Heart right ventricle (tissue), 16 donors: ENCODE measurements around the gene CDH13. TPM values are rescaled to one million over a fixed set of nuclear protein-coding genes. Genes with fewer than 3 reads are reported as not detected.
A peak's percentile ranks its signal among the peaks of the same experiment; 100 is the strongest.

Experiments
- ATAC-seq, 8 donors: fragments of 200-7000 bp; cut with Tn5 transposase; one replicate each; pipeline ENCODE4 v1.9.1; 2020; ENCODE audit warnings: mild to moderate bottlenecking in 8 of 8, moderate library complexity in 8 of 8, moderate number of reproducible peaks in 1 of 8
- DNase-seq, 2 donors: peaks; one replicate each; pipeline ENCODE4 v3.0.0-alpha.2; 2020
- H3K27ac ChIP-seq, 10 donors: fragments of 200-600 bp; sonication (generic) in 2 of 10; one replicate each; pipeline versions ENCODE4 v1.5.0 to v1.8.0; 2020 to 2022; ENCODE audit warnings: mild to moderate bottlenecking in 3 of 10
- H3K27me3 ChIP-seq, 7 donors: fragments of 200-600 bp; one replicate each; pipeline ENCODE4 v1.8.0; 2021 to 2022; ENCODE audit warnings: mild to moderate bottlenecking in 2 of 7
- H3K36me3 ChIP-seq, 9 donors: fragments of 200-600 bp; sonication (generic) in 1 of 9; one replicate each; pipeline versions ENCODE4 v1.5.0 to v1.8.0; 2020 to 2022; ENCODE audit warnings: mild to moderate bottlenecking in 2 of 9
- H3K4me1 ChIP-seq, 9 donors: fragments of 200-600 bp; sonication (generic) in 1 of 9; one replicate each; pipeline versions ENCODE4 v1.5.0 to v1.8.0; 2020 to 2022; ENCODE audit warnings: mild to moderate bottlenecking in 4 of 9
- H3K4me3 ChIP-seq, 10 donors: fragments of 200-600 bp; sonication (generic) in 2 of 10; one replicate each; pipeline versions ENCODE4 v1.5.0 to v1.8.0; 2020 to 2022; ENCODE audit warnings: mild to moderate bottlenecking in 7 of 10, moderate library complexity in 2 of 10
- H3K9me3 ChIP-seq, 11 donors: fragments of 200-600 bp in 10 of 11; sonication (generic) in 2 of 11; one replicate each; pipeline versions ENCODE4 v1.5.0 to v1.8.0; 2013 to 2022; ENCODE audit warnings: mild to moderate bottlenecking in 2 of 11, control low read depth in 1 of 11, moderate library complexity in 1 of 11
- WGBS, 2 donors: extraction: QIAGEN DNeasy Blood & Tissue Kit; methylation state at CpG; one replicate each; pipeline ENCODE4 v1.1.7; 2013; ENCODE audit warnings: inconsistent platforms in 1 of 2; 5-methylcytosine and 5-hydroxymethylcytosine counted together
- intact Hi-C, 10 donors: fragments of 100-400 bp; cut with DNase I; formaldehyde crosslinking; loops; one replicate each; pipeline versions ENCODE4 v1.11.1 to v1.14.2; 2022
- polyA plus RNA-seq, 2 donors: library from polyadenylated mRNA; stranded (reverse); fragments of 200-250 nt; gene quantifications; one replicate each; pipeline ENCODE4 v1.2.3, GENCODE V29; 2013
- total RNA-seq, 10 donors: library from RNA; stranded (reverse); fragmentation: NEBNext Ultra II Directional in 3 of 10; extraction: Animal tissue kit (Norgen Biotek cat#: 25700) in 3 of 10; gene quantifications; one replicate each; pipeline versions ENCODE4 v1.2.1 to v1.2.4, GENCODE V29; 2021 to 2023
- TF ChIP-seq, protein P1 (sequence below), 9 donors: fragments of 200-600 bp; sonication (generic) in 2 of 9; IDR thresholded peaks; one replicate each; pipeline versions ENCODE4 v1.5.0 to v1.8.0; 2021 to 2022; ENCODE audit warnings: antibody characterized with exemption in 9 of 9, mild to moderate bottlenecking in 5 of 9, moderate library complexity in 1 of 9
- donor health status: Arrhythmogenic right ventricular cardiomyopathy.
- donor health status: ischemic (EF 13 %, LVEDD 7.1; RV severe dilation, severe dysfunction).
- donor health status: healthy with polysubstance abuse.
- donor health status: DM: no; HTN: yes; CAD: no.
- donor health status: DM: no; HTN: no; CAD: no.
- donor health status: ischemic (EF 25% LVEDD 6.9; RV normal size, moderate dysfunction).
- donor health status: ischemic (EF 25% LVEDD 5.7; RV mildly dilated, moderate dysfunction).
- donor health status: healthy.
- donor health status: DM: yes; HTN: yes; CAD: no.
- donor health status: Ischemic cardiomyopathy.
- donor health status: ischemic (EF 35%, LVEDD 5.7; RV mildly dilated, moderate dysfunction).
- donor health status: nonischemic (EF 11% LVEDD 7.7; RV severe dilation, severe dysfunction).
- donor health status: DM: yes; HTN: yes; CAD: no.
- donor health status: PGD.
- donor health status: ischemic (EF 29% LVEDD 5.4; RV normal size, mild dysfunction).
- donor health status: nonischemic (EF 23%, LVEDD 6.1; RV moderate dilation, normal function).

The CDH13 gene
- total and polyA plus RNA-seq, 12 donors = 15.5 to 221 (median 168) TPM

- H3K27ac ChIP-seq = no peak overlapping the region
- peaks cover 0 to 9% (median 0%) of the 10 kb centered on the region in 9 donors for H3K4me1 ChIP-seq
Measured at GRCh38 chr16:83743241-83743640, 1116.5 kb downstream of the CDH13 start.

GRCh38 chr16:83743720-83744119, 1117.0 kb downstream of the CDH13 start:
- no peak for ATAC-seq
- WGBS, 2 donors = 92 to 93% methylated on average over 6 of the region's 6 CpGs
- DNase-seq = no peak
- TF ChIP-seq, protein P1, sequence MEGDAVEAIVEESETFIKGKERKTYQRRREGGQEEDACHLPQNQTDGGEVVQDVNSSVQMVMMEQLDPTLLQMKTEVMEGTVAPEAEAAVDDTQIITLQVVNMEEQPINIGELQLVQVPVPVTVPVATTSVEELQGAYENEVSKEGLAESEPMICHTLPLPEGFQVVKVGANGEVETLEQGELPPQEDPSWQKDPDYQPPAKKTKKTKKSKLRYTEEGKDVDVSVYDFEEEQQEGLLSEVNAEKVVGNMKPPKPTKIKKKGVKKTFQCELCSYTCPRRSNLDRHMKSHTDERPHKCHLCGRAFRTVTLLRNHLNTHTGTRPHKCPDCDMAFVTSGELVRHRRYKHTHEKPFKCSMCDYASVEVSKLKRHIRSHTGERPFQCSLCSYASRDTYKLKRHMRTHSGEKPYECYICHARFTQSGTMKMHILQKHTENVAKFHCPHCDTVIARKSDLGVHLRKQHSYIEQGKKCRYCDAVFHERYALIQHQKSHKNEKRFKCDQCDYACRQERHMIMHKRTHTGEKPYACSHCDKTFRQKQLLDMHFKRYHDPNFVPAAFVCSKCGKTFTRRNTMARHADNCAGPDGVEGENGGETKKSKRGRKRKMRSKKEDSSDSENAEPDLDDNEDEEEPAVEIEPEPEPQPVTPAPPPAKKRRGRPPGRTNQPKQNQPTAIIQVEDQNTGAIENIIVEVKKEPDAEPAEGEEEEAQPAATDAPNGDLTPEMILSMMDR (IDR thresholded peaks at IDR 0.05) = no peak
- Histone ChIP-seq H3K27ac (no peak overlapping the region), H3K36me3 (peaks cover 0 to 11% (median 0%) of the 10 kb centered on the region in 9 donors), H3K4me1 (peaks cover 0 to 9% (median 0%) of the 10 kb centered on the region in 9 donors), H3K9me3 (no peaks in the 10 kb centered on the region), H3K27me3 (no peaks in the 10 kb centered on the region), H3K4me3 (no peak overlapping the region)
- intact Hi-C loops = no loop called here

More at GRCh38 chr16:83743241-83743640, 1116.5 kb downstream of the CDH13 start:
- intact Hi-C loops = no loop called here
- DNase-seq = no peak
- TF ChIP-seq, protein P1 (IDR thresholded peaks at IDR 0.05) = no peak
- no peak overlapping the region for H3K4me3 ChIP-seq
- H3K27me3 ChIP-seq = no peaks in the 10 kb centered on the region
- H3K9me3 ChIP-seq = no peaks in the 10 kb centered on the region
- ATAC-seq = no peak
- 89 to 92% methylated on average over 4 of the region's 4 CpGs for WGBS, 2 donors
- H3K36me3 ChIP-seq = peaks cover 0 to 6% (median 0%) of the 10 kb centered on the region in 9 donors

DNA sequence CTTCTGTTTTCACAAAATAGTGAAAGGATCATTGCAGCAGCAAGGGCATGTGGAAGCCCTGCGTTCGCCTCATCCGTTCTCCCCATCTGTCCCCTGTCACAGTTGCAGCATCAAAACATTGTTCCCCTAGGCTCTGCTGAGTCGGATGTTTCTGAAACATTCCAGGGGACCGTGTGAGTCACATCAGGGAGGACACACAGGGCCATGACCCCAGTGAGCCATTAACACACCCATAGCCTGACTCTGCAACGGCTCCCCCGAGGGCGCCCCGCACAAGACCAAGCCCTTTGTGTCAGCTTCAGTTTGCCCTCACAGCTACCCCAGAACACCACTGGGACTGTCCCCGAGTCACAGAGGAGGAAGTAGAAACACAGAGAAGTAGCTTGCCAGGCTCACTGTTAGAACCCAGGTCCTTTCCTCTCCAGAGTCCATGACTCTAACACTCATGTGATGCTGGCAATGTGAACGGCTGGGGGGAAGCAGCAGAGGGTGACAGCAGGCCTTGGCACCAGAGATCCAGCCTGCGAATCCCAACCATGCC, 1117.7 kb downstream of the CDH13 start:
- 66 to 70% methylated on average over 12 of the region's 12 CpGs for WGBS, 2 donors
- Histone ChIP-seq H3K4me1 (peaks cover 0 to 9% (median 0%) of the 10 kb centered on the region in 9 donors), H3K36me3 (peaks cover 0 to 14% (median 0%) of the 10 kb centered on the region in 9 donors), H3K9me3 (no peaks in the 10 kb centered on the region), H3K4me3 (no peak overlapping the region), H3K27me3 (no peaks in the 10 kb centered on the region), H3K27ac (no peak overlapping the region)
- DNase-seq (peak in 1 of 2 donors; percentile 20), ATAC-seq (peak; percentile 17 to 89 (median 47))
- TF ChIP-seq, protein P1 (IDR thresholded peaks at IDR 0.05) = no peak
- intact Hi-C loops = no loop called here

GRCh38 chr16:83746611-83747010, 1119.8 kb downstream of the CDH13 start:
- no peak overlapping the region for H3K4me3 ChIP-seq
- peaks cover 0 to 16% (median 0%) of the 10 kb centered on the region in 9 donors for H3K36me3 ChIP-seq
- H3K4me1 ChIP-seq = peaks cover 0 to 9% (median 0%) of the 10 kb centered on the region in 9 donors
- intact Hi-C loops = no loop called here
- H3K27me3 ChIP-seq = no peaks in the 10 kb centered on the region
- ATAC-seq = no peak
- H3K27ac ChIP-seq = no peak overlapping the region
- DNase-seq = no peak
- TF ChIP-seq, protein P1 (IDR thresholded peaks at IDR 0.05) = no peak
- no peaks in the 10 kb centered on the region for H3K9me3 ChIP-seq
